GM19372 (cell line): ENCODE measurements around the gene FREY1.

Source experiments
- ATAC-seq: cut with Tn5 transposase; IDR thresholded peaks from one replicate; pipeline ENCODE4 v1.9.1; 2021; ENCODE audit warnings: mild to moderate bottlenecking, low read depth, moderate library complexity; ENCODE audit not compliant: unreplicated experiment

FREY1 gene

GRCh38 chr11:45929486-45930030 is 22.5 kb upstream of the FREY1 start:
- ATAC-seq, result peak; percentile 13

GRCh38 chr11:45928535-45929215 is 21.6 kb upstream of the FREY1 start:
- no peak for ATAC-seq

- ATAC-seq, result no peak
Measured at GRCh38 chr11:45927684-45928413, 20.8 kb upstream of the FREY1 start.

GRCh38 chr11:45927332-45927683 is 20.2 kb upstream of the FREY1 start:
- no peak for ATAC-seq

GRCh38 chr11:45926536-45927331 is 19.7 kb upstream of the FREY1 start:
- ATAC-seq, result no peak

- ATAC-seq, result no peak
Measured at GRCh38 chr11:45926001-45926401, 18.9 kb upstream of the FREY1 start.

GRCh38 chr11:45925550-45925949 is 18.5 kb upstream of the FREY1 start:
- no peak for ATAC-seq

- ATAC-seq, result no peak
Measured at GRCh38 chr11:45924927-45925326, 17.9 kb upstream of the FREY1 start.

- no peak for ATAC-seq
Measured at GRCh38 chr11:45924036-45924915, 17.2 kb upstream of the FREY1 start.

GRCh38 chr11:45922425-45923082 is 15.5 kb upstream of the FREY1 start, which contains the start of gene LARGE2:
Gene LARGE2 (plus strand): TSS chr11:45922656. CDS start chr11:45922883, 227 bp downstream.
- ATAC-seq, result no peak

- ATAC-seq, result no peak
Measured at GRCh38 chr11:45921561-45922424, 14.7 kb upstream of the FREY1 start.

GRCh38 chr11:45920531-45921477 is 13.7 kb upstream of the FREY1 start:
- ATAC-seq, result no peak

- ATAC-seq, result no peak
Measured at GRCh38 chr11:45919806-45920530, 12.9 kb upstream of the FREY1 start.

- ATAC-seq, result no peak
Measured at GRCh38 chr11:45918962-45919675, 12.0 kb upstream of the FREY1 start.

GRCh38 chr11:45918331-45918941 is 11.4 kb upstream of the FREY1 start:
- ATAC-seq, result peak; percentile 44
